ENCODE data around the gene MTF1.

MTF1 gene

GRCh38 chr1:37836788-37837187 lies 22.6 kb downstream of the MTF1 start:
- no peaks in the 10 kb centered on the region for H3K4me1 Mint-ChIP-seq
- DNase-seq, result no peak
- H3K9me3 Mint-ChIP-seq, result no peaks in the 10 kb centered on the region
- no peak overlapping the region for H3K4me3 Mint-ChIP-seq
- peaks cover 45% of the 10 kb centered on the region for H3K36me3 Mint-ChIP-seq
- CTCF ChIA-PET, result no interaction called here
- H3K27ac Mint-ChIP-seq, result no peak overlapping the region
- no peaks in the 10 kb centered on the region for H3K27me3 Mint-ChIP-seq

GRCh38 chr1:37831809-37832208 lies 27.6 kb downstream of the MTF1 start:
- DNase-seq, result no peak
- no peak overlapping the region for H3K4me3 Mint-ChIP-seq
- H3K9me3 Mint-ChIP-seq, result no peaks in the 10 kb centered on the region
- H3K27ac Mint-ChIP-seq, result no peak overlapping the region
- H3K27me3 Mint-ChIP-seq, result no peaks in the 10 kb centered on the region
- peaks cover 46% of the 10 kb centered on the region for H3K36me3 Mint-ChIP-seq
- CTCF ChIA-PET, result interaction anchor here (1.9 kb wide), 1 partner anchor 28 kb away, joined by 10 read pairs; the partner anchor contains the start of gene MTF1
- H3K4me1 Mint-ChIP-seq, result peaks cover 1% of the 10 kb centered on the region

GRCh38 chr1:37831109-37831508 lies 28.3 kb downstream of the MTF1 start:
- no peak for DNase-seq
- Mint-ChIP-seq H3K4me3 (no peak overlapping the region), H3K36me3 (peaks cover 43% of the 10 kb centered on the region), H3K9me3 (no peaks in the 10 kb centered on the region), H3K27me3 (no peaks in the 10 kb centered on the region), H3K27ac (no peak overlapping the region), H3K4me1 (peaks cover 3% of the 10 kb centered on the region)
- CTCF ChIA-PET, result interaction anchor here (1.9 kb wide), 1 partner anchor 29 kb away, joined by 10 read pairs; the partner anchor contains the start of gene MTF1

- Mint-ChIP-seq H3K9me3 (no peaks in the 10 kb centered on the region), H3K27me3 (no peaks in the 10 kb centered on the region), H3K4me1 (peaks cover 3% of the 10 kb centered on the region), H3K27ac (no peak overlapping the region), H3K4me3 (no peak overlapping the region), H3K36me3 (peaks cover 34% of the 10 kb centered on the region)
- no peak for DNase-seq
- CTCF ChIA-PET, result no interaction called here
These were observed 30.9 kb downstream of the MTF1 start for GRCh38 chr1:37828410-37829074.

GRCh38 chr1:37825506-37825905 lies 33.9 kb downstream of the MTF1 start:
- no peak for DNase-seq
- H3K4me3 Mint-ChIP-seq, result no peak overlapping the region
- peaks cover 30% of the 10 kb centered on the region for H3K36me3 Mint-ChIP-seq
- peaks cover 3% of the 10 kb centered on the region for H3K4me1 Mint-ChIP-seq
- H3K27me3 Mint-ChIP-seq, result no peaks in the 10 kb centered on the region
- no peak overlapping the region for H3K27ac Mint-ChIP-seq
- no peaks in the 10 kb centered on the region for H3K9me3 Mint-ChIP-seq
- CTCF ChIA-PET, result interaction anchor here (0.7 to 1.0 kb wide), 2 partner anchors 13 to 37 kb away, joined by 3 to 4 read pairs; no protein-coding TSS in a partner anchor

GRCh38 chr1:37824001-37824400 lies 35.4 kb downstream of the MTF1 start:
- DNase-seq, result no peak
- Mint-ChIP-seq H3K4me3 (no peak overlapping the region), H3K27me3 (no peaks in the 10 kb centered on the region), H3K4me1 (peaks cover 3% of the 10 kb centered on the region), H3K36me3 (peaks cover 32% of the 10 kb centered on the region), H3K9me3 (no peaks in the 10 kb centered on the region), H3K27ac (no peak overlapping the region)
- CTCF ChIA-PET, result no interaction called here

GRCh38 chr1:37822906-37823815 lies 36.2 kb downstream of the MTF1 start:
- peaks cover 29% of the 10 kb centered on the region for H3K36me3 Mint-ChIP-seq
- CTCF ChIA-PET, result interaction anchor here (1.8 kb wide), 1 partner anchor 37 kb away, joined by 7 read pairs; the partner anchor contains the start of gene MTF1
- H3K9me3 Mint-ChIP-seq, result no peaks in the 10 kb centered on the region
- peak overlapping the region; percentile 19 for H3K27ac Mint-ChIP-seq
- no peak for DNase-seq
- no peaks in the 10 kb centered on the region for H3K27me3 Mint-ChIP-seq
- H3K4me1 Mint-ChIP-seq, result peaks cover 3% of the 10 kb centered on the region
- H3K4me3 Mint-ChIP-seq, result no peak overlapping the region

GRCh38 chr1:37821481-37821880 lies 37.9 kb downstream of the MTF1 start:
- Mint-ChIP-seq H3K9me3 (no peaks in the 10 kb centered on the region), H3K4me1 (no peaks in the 10 kb centered on the region), H3K27me3 (no peaks in the 10 kb centered on the region), H3K27ac (no peak overlapping the region), H3K36me3 (peaks cover 28% of the 10 kb centered on the region), H3K4me3 (no peak overlapping the region)
- DNase-seq, result no peak
- CTCF ChIA-PET, result interaction anchor here (1.3 to 1.8 kb wide), 2 partner anchors 10 to 39 kb away, joined by 5 to 7 read pairs; partner anchors contain the start of gene MTF1

- Mint-ChIP-seq H3K36me3 (peaks cover 29% of the 10 kb centered on the region), H3K27me3 (no peaks in the 10 kb centered on the region), H3K9me3 (no peaks in the 10 kb centered on the region), H3K27ac (no peak overlapping the region), H3K4me3 (no peak overlapping the region), H3K4me1 (no peaks in the 10 kb centered on the region)
- no peak for DNase-seq
- CTCF ChIA-PET, result interaction anchor here (1.0 kb wide), 1 partner anchor 9 kb away, joined by 4 read pairs; no protein-coding TSS in a partner anchor
These were observed 41.9 kb downstream of the MTF1 start for GRCh38 chr1:37817481-37817880.

- H3K27ac Mint-ChIP-seq, result no peak overlapping the region
These were observed 45.1 kb downstream of the MTF1 start for GRCh38 chr1:37814252-37814651.

GRCh38 chr1:37813529-37814145 lies 45.8 kb downstream of the MTF1 start:
- Mint-ChIP-seq H3K27me3 (no peaks in the 10 kb centered on the region), H3K4me3 (no peak overlapping the region), H3K9me3 (no peaks in the 10 kb centered on the region), H3K27ac (no peak overlapping the region), H3K36me3 (peaks cover 16% of the 10 kb centered on the region), H3K4me1 (peaks cover 17% of the 10 kb centered on the region)
- no peak for DNase-seq
- CTCF ChIA-PET, result no interaction called here

More at GRCh38 chr1:37814252-37814651, 45.1 kb downstream of the MTF1 start:
- Mint-ChIP-seq H3K4me3 (no peak overlapping the region), H3K9me3 (no peaks in the 10 kb centered on the region), H3K27me3 (no peaks in the 10 kb centered on the region), H3K4me1 (peaks cover 11% of the 10 kb centered on the region), H3K36me3 (peaks cover 16% of the 10 kb centered on the region)
- DNase-seq, result no peak
- CTCF ChIA-PET, result no interaction called here

- Mint-ChIP-seq H3K36me3 (peaks cover 20% of the 10 kb centered on the region), H3K4me1 (peaks cover 27% of the 10 kb centered on the region), H3K9me3 (no peaks in the 10 kb centered on the region), H3K27me3 (no peaks in the 10 kb centered on the region), H3K27ac (no peak overlapping the region), H3K4me3 (no peak overlapping the region)
- CTCF ChIA-PET, result interaction anchor here (1.6 to 2.4 kb wide), 3 partner anchors 10 to 48 kb away, joined by 5 to 14 read pairs (median 5); partner anchors contain the start of gene MTF1
- peak; percentile 74 for DNase-seq
These were observed 48.3 kb downstream of the MTF1 start for GRCh38 chr1:37811027-37811655.

- Mint-ChIP-seq H3K9me3 (no peaks in the 10 kb centered on the region), H3K27ac (no peak overlapping the region), H3K4me1 (peaks cover 34% of the 10 kb centered on the region), H3K27me3 (no peaks in the 10 kb centered on the region), H3K36me3 (peaks cover 30% of the 10 kb centered on the region), H3K4me3 (peak overlapping the region; percentile 31)
- DNase-seq, result no peak
- CTCF ChIA-PET, result no interaction called here
These were observed 49.5 kb downstream of the MTF1 start for GRCh38 chr1:37809942-37810341.

Data from activated naive CD4-positive, alpha-beta T cell treated with anti-CD3 and anti-CD28 coated beads, Interleukin-2, amount 10 ng/mL, durations not matched to agents 7 days and 5 days (primary cell).